Panc1 (cell line): ENCODE results near the gene GNB1.

Source experiments
- CTCF ChIP-seq: fragments of 450-650 bp; IDR thresholded peaks from 2 replicates; pipeline ENCODE4 v1.5.1; 2017; ENCODE audit warnings: mild to moderate bottlenecking
- POLR2AphosphoS5 ChIP-seq: IDR thresholded peaks from 2 replicates; pipeline ENCODE4 v1.6.1; 2012; ENCODE audit warnings: mild to moderate bottlenecking, low read depth, low read length, moderate library complexity
- REST ChIP-seq, 2 experiments: IDR thresholded peaks; 2 replicates each; pipeline ENCODE4 v1.6.1; 2011 to 2012; ENCODE audit warnings: low read depth in 2 of 2, control low read depth in 1 of 2, low read length in 1 of 2, mild to moderate bottlenecking in 1 of 2, moderate library complexity in 1 of 2; ENCODE audit not compliant: insufficient read depth in 1 of 2
- SIN3A ChIP-seq: IDR thresholded peaks from 2 replicates; pipeline ENCODE4 v1.6.1; 2012; ENCODE audit warnings: low read depth, mild to moderate bottlenecking, low read length, moderate library complexity, borderline replicate concordance; ENCODE audit not compliant: insufficient read depth
- TCF7L2 ChIP-seq: IDR thresholded peaks from 2 replicates; pipeline ENCODE4 v1.6.1; 2011; ENCODE audit warnings: mild to moderate bottlenecking, low read depth, low read length, inconsistent platforms

- no peak for TF ChIP-seq POLR2AphosphoS5
- TF ChIP-seq CTCF, result no peak
- no peak for TF ChIP-seq REST (IDR thresholded peaks at IDR 0.05; ENCODE audit: insufficient read depth in 1 of 2, low read depth in 2 of 2, low read length in 1 of 2)
- TF ChIP-seq SIN3A, result no peak
- TF ChIP-seq TCF7L2, result no peak
Measured at GRCh38 chr1:1916851-1917251, 26.0 kb upstream of the GNB1 start.
